Activated CD4-positive, alpha-beta T cell treated with anti-CD3 and anti-CD28 coated beads, Interleukin-2, amount 50 U/mL, for 48 hours (primary cell): ENCODE data around the gene ITM2C.

Experiments used
- DNase-seq, 2 experiments: peaks; one replicate each; pipeline ENCODE4 v3.0.0-alpha.2; 2020

ITM2C gene

GRCh38 chr2:230873661-230874401 lies 9.1 kb downstream of the ITM2C start:
- no peak for DNase-seq

DNA sequence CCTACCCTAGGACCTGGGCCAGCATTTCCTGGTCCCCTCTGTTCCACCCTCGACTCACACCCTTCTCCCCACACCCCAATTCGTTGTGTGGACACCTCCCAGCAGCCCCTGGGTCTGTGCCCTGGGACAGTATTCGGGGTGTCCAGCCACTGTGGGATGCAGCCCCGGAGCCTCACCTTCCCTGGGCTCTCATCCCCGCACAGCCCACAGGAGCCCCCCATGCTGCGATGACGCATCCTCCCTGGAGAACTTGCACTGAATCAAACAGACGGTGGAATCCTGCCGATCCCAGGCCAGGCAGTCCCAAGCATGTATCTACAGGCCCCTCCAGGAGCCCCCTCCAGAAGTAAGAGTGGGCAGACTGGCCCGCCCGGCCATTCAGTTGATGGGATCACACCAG lies 9.7 kb downstream of the ITM2C start:
- no peak for DNase-seq

- no peak for DNase-seq
These were observed 10.1 kb downstream of the ITM2C start for GRCh38 chr2:230874876-230875275.

DNA sequence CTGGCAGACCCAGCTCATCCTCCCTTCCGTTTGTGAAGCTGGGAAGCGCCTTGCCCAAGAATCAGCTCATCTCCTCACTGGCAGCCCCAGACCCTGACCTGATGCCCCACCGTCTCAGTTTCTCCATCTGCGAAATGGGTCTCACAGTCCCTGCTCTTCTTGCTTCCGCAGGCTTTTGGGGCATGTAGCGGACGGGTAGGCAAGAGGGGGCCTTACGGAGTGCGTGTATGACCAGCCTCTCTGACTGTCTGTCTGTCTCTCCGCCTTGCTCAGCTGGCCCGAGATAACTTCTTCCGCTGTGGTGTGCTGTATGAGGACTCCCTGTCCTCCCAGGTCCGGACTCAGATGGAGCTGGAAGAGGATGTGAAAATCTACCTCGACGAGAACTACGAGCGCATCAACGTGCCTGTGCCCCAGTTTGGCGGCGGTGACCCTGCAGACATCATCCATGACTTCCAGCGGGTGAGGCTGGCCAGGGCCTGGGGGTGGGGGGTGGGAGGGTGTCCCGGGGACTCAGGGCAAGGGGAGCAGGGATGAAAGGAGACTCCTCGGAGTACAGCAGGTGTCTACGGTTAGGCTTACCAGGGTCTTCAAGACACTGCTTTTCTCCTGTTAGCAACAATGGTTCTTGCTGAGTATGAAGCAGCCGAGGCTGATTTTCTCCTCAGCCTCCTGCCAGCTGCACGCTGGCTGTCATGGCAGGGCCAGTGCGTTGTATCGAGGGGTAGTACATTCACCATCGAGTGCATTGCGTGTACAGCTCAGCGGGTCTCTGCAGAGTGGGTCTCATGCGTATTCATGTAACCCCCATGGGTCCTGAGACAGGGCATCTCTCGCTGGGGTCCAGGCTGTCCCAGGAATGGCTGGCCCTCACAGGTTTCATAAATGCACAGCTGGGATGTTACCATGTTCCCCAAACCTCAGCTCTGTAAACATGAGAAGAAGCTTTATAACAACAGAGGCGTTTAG lies 10.9 kb downstream of the ITM2C start:
- DNase-seq = no peak

- no peak for DNase-seq
These were observed 12.5 kb downstream of the ITM2C start for GRCh38 chr2:230877116-230877758.

DNA sequence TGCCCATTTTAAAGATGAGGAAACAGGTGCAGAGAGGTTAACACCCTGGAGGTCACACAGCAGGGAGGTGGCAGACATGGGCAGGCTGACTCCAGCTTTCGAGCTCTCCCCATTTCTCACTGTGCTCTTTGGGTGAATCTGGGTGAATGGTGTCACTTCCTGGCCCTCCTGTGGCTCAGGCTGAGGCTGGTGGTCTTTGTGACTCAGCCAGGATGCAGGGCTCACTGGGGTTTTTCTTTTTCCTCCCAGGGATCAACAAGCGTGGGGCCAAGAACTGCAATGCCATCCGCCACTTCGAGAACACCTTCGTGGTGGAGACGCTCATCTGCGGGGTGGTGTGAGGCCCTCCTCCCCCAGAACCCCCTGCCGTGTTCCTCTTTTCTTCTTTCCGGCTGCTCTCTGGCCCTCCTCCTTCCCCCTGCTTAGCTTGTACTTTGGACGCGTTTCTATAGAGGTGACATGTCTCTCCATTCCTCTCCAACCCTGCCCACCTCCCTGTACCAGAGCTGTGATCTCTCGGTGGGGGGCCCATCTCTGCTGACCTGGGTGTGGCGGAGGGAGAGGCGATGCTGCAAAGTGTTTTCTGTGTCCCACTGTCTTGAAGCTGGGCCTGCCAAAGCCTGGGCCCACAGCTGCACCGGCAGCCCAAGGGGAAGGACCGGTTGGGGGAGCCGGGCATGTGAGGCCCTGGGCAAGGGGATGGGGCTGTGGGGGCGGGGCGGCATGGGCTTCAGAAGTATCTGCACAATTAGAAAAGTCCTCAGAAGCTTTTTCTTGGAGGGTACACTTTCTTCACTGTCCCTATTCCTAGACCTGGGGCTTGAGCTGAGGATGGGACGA lies 13.2 kb downstream of the ITM2C start:
- no peak for DNase-seq

GRCh38 chr2:230878599-230879188 lies 14.0 kb downstream of the ITM2C start:
- no peak for DNase-seq

- no peak for DNase-seq
These were observed 14.6 kb downstream of the ITM2C start for GRCh38 chr2:230879271-230879882.

DNA sequence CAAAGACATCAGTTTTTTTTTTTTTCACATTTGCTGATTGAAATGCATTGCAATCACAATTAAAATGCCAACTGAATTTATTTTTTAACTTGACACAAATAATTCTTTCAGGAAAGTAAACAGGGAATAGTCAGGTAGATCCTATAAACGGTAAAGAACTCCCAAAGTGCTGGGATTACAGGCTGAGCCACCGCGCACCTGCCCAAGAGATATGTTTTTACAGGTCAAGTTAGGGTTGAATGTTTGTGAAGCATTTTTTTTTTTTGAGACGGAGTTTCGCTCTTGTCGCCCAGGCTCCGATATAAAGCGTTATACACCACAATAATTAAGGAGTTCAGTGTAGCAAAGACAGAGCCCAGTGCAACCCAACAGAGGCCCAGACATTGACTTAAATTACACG lies 15.1 kb downstream of the ITM2C start:
- no peak for DNase-seq

DNA sequence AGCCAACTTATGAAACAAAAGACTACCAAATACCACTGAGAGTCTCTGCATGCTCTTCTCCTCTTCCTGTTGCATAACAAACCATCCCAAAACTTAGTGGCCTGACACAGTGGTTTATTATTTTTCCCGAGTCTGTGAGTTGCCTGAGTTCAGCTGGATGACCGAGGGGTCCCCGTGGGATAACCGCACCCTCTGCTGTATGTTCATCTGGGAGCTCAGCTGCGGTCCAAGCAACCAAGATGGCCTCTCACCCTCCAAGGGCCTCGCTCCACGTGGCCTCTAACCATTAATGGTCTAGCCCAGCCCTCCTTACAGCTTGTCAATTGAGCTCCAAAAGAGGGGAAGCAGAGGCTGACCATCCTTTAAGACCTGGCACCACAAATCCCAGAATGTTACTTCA lies 17.1 kb downstream of the ITM2C start:
- DNase-seq = no peak

- no peak for DNase-seq
These were observed 20.9 kb downstream of the ITM2C start for GRCh38 chr2:230885463-230886130.

- no peak for DNase-seq
These were observed 21.5 kb downstream of the ITM2C start for GRCh38 chr2:230886206-230886605.

GRCh38 chr2:230886671-230887071 lies 21.9 kb downstream of the ITM2C start:
- no peak for DNase-seq

DNA sequence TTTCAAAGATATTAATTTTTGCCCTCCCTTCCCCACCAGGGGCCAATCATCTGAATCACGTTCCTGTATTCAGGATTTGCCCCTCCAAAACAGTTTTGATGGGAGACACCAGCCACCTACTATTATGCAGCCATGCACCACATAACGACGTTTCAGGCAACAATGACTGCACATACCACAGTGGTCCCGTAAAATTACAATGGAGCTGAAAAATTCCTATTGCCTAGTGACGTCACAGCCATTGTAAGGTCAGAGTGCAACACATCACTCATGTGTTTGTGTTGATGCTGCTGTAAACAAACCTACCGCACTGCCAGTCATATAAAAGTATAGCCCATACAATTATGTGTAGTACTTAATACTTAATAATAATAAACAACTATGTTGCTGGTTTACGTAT lies 22.6 kb downstream of the ITM2C start:
- DNase-seq = no peak

DNA sequence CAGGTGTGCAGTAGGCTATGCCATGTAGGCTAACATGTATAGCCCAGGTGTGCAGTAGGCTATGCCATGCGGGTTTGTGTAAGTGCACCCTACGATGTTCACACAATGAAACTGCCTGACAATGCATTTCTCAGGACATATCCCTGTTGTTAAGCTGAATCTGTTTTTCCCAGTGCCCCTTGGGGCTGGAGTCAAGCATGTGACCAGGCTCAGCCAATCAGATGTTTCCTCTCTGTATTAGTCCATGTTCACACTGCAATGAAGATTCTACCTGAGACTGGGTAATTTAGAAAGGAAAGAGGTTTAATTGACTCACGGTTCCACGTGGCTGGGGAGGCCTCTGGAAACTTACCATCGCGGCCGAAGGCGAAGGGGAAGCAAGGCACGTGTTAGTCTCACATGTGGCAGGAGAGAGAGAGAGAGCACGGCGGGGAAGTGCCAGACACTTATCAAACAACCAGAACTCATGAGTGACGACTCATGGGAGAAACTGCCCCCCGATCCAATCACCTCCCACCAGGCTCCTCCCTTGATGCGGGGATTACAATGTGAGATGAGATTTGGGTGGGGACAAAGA lies 24.2 kb downstream of the ITM2C start:
- DNase-seq = no peak

- no peak for DNase-seq
These were observed 25.3 kb downstream of the ITM2C start for GRCh38 chr2:230889911-230890601.

DNA sequence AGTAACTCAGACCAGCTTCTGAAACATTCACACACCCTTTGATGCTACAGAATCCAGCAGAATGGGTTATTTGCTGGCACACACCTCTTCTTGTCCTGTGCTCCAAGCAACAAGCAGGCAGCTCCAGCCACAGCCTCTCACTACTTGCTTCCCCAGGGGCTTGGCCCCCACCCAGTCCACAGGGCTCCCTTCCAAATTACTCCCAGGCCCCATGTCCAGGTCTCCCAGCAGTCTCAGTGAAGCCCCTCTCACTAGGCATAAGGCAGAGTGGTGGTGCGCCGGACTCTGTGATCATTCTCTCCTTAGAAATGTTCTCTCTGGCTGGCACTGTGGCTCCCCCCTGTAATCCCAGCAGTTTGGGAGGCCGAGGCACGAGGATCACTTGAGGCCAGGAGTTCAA lies 25.9 kb downstream of the ITM2C start:
- DNase-seq = no peak

DNA sequence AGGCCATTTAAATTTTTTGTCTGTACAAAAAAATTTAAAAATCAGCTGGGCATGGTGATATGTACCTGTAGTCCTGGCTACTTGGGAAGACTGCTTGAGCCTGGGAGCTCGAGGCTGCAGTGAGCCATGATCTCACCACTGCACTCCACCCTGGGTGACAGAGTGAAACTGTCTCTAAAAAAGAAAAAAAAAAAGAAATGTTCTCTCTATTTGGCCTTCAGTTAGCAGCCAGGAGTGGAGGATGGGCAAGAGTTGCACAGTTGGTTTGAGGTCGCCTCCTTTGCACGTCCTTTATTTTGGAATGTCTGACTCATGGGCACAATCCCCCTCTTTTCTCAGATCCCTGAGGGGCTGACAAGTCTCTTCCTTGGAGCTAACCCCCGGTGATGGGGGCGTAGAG lies 26.3 kb downstream of the ITM2C start:
- DNase-seq = no peak

DNA sequence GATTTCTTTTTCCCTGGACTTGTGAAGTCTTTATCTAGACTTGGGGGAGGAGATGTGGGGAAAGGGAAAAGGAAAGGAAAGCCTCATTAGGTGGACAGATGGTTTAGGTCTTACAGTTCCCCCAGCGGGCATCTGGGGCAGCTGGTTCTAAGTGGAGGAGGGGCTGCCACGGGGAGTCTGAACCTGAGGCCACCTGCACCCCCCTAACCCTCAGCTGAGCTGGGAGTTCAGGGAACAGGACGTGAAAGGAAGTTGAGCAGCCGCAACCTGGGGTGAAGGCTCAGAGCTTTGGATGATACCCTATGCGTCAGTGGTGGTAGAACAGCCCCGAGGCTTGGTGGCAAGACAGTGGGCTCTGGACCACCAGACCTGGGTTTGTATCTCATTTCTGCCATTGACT lies 26.8 kb downstream of the ITM2C start:
- DNase-seq = no peak

DNA sequence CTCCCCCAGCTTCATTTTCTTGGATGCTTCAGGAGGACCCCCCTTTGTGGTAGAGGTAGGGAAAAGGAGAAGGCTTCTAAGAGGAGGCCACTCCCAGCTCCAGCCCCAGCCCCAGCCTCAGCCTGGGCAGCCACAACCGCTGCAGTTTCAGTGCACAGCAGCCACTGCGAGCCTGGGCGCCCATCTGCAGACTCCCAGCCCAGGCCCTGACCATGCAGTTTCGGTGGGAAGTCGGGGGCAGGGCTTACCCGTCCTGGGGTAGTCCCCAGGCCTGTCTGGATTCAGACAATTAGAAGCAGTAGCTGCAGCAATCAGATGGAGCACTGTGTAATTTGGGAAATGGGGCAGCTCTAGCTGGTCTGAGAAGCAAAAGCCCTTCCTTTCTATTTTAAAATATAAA lies 28.6 kb downstream of the ITM2C start:
- peak in 1 of 2 experiments; percentile 37 for DNase-seq
